Natural killer cell (primary cell): Measurements from ENCODE around the gene AKR1C4. TPM values are rescaled to one million over a fixed set of nuclear protein-coding genes. Genes with fewer than 3 reads are reported as not detected.

Experiments used
- total RNA-seq, 4 donors: library from RNA; stranded (reverse); fragments of 120-200 nt in 1 of 4; gene quantifications; one replicate each; pipeline versions ENCODE4 v1.2.3 to v1.2.4, GENCODE V29; 2013 to 2022

The AKR1C4 gene
- total RNA-seq, 3 donors from 2014 or later (not counting 1 experiment from before 2014, with no cell fraction given) = not detected

Other genes with a start within 250 kb of the AKR1C4 start
- under 1 TPM; 0.16 to 0.93 (median 0.63) TPM for gene AKR1C1, start 233.4 kb upstream of the AKR1C4 start, total RNA-seq
- gene AKR1C2, start 193.0 kb upstream of the AKR1C4 start, total RNA-seq = not detected
- gene AKR1C3, start 102.4 kb upstream of the AKR1C4 start, total RNA-seq = 100 to 1,000 TPM in 2 of 3 donors, 10 to 100 TPM in 1; 77.5 to 140 (median 137) TPM
- gene AKR1C8, start 11.7 kb upstream of the AKR1C4 start, total RNA-seq = 1 to 10 TPM; 4.1 to 7.2 (median 4.1) TPM
- not detected for gene UCN3, start 168.1 kb downstream of the AKR1C4 start, total RNA-seq
- not detected for gene TUBAL3, start 208.0 kb downstream of the AKR1C4 start, total RNA-seq
- gene NET1, start 215.7 kb downstream of the AKR1C4 start, total RNA-seq = 10 to 100 TPM; 10.4 to 17.9 (median 13.8) TPM